ENCODE measurements around the gene KCNMA1.

The KCNMA1 gene

DNA sequence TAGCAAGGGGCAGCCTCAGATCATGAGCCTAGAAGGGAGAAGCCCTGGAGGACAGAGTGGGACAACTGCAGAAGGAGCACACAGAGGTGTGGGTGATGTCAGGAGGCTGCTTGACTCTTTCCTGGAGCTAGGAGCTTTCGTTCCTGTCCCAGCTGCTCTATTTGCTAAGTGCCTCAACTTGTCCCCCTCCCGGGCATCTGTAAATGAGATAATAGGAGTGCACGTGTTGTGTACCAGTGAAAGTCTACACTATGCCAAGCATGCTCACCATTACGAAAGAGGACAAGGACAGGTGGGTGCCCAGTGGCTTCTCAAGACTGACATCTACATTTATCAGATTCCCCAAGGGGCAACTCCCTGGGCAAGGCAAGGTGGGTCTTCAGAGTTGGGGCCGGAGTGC lies 162.7 kb downstream of the KCNMA1 start:
- no peak overlapping the region for H3K4me3 ChIP-seq (ENCODE audit: low read depth, low read length)
- no peak for DNase-seq (ENCODE audit: low read depth)
- TF ChIP-seq, protein P1, sequence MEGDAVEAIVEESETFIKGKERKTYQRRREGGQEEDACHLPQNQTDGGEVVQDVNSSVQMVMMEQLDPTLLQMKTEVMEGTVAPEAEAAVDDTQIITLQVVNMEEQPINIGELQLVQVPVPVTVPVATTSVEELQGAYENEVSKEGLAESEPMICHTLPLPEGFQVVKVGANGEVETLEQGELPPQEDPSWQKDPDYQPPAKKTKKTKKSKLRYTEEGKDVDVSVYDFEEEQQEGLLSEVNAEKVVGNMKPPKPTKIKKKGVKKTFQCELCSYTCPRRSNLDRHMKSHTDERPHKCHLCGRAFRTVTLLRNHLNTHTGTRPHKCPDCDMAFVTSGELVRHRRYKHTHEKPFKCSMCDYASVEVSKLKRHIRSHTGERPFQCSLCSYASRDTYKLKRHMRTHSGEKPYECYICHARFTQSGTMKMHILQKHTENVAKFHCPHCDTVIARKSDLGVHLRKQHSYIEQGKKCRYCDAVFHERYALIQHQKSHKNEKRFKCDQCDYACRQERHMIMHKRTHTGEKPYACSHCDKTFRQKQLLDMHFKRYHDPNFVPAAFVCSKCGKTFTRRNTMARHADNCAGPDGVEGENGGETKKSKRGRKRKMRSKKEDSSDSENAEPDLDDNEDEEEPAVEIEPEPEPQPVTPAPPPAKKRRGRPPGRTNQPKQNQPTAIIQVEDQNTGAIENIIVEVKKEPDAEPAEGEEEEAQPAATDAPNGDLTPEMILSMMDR (IDR thresholded peaks at IDR 0.05; ENCODE audit: control insufficient read depth, extremely low read depth, insufficient read depth): no peak

DNA sequence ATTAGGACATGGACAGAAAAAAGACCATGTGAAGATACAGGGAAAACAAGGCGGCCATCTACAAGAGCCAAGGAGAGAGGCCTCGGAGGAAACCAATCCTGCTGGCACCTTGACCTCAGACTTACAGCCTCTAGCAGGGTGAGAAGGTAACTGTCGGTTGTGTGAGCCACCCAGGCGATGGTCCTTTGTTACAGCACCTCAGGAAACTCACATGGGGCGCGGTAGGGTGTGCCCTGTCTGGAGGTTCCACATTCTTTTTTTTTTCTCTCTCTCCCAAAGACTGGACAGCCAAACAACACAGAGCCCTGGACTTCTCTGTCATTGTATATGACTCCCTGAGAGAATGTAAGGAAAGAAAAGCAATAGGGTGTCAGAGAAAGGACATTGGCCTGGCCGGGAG lies 163.2 kb downstream of the KCNMA1 start:
- H3K4me3 ChIP-seq (ENCODE audit: low read depth, low read length): no peak overlapping the region
- TF ChIP-seq, protein P1 (IDR thresholded peaks at IDR 0.05; ENCODE audit: control insufficient read depth, extremely low read depth, insufficient read depth): no peak
- no peak for DNase-seq (ENCODE audit: low read depth)

DNA sequence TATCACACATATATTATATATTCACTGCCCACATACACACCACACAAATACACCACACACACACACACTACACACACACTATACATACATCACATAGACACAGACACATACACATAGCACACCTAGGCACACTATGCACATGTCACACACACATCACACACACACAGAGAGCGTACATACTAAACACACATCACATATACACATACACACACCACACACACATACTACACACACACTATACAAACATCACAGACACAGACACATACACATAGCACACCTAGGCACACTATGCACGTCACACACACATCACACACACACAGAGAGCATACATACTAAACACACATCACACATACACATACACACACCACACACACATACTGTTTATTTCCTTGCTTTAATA lies 165.5 kb downstream of the KCNMA1 start:
- TF ChIP-seq, protein P1 (IDR thresholded peaks at IDR 0.05; ENCODE audit: control insufficient read depth, extremely low read depth, insufficient read depth): no peak
- DNase-seq (ENCODE audit: low read depth): no peak
- H3K4me3 ChIP-seq (ENCODE audit: low read depth, low read length): no peak overlapping the region

DNA sequence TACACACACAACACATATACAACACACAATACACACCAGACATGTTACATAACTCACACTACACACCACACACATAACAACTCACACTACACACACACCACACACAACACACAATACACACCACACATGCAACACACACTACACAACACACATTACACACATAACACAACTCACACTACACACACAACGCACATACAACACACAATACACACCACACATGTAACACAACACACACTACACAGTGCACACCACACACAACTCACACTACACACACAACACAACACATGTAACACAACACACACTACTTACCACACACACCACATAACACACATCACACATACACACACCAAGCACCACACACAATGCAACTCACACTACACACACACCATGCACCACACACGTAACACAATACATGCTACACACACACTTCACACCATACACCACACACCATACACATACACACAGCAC lies 166.5 kb downstream of the KCNMA1 start:
- TF ChIP-seq, protein P1 (IDR thresholded peaks at IDR 0.05; ENCODE audit: control insufficient read depth, extremely low read depth, insufficient read depth): no peak
- DNase-seq (ENCODE audit: low read depth): no peak
- no peak overlapping the region for H3K4me3 ChIP-seq (ENCODE audit: low read depth, low read length)

DNA sequence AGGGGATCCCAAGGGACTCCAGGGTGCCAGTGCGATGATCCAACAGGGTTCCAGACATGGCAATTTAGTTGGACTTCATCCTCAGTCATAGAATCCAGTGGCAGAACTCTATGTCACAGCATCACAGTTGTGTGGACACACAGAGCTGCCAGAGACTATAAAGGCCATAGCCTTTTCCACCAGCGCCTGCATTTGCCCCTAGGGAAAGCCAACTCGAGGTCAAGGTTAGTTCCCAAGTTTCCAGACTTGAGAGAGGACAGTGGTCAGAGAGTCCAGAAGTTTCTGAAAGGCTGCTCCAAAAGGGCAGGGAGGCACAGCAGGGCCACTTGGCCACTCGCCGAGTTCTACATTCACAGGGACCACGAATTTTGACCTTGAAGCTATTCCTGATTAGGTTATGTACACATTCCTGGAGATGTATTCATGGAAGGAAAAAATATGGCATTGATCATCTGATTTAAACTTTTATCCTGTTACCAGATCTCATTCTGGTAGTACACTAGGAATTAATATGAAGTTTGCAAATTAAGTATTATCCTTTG lies 170.1 kb downstream of the KCNMA1 start:
- no peak for DNase-seq (ENCODE audit: low read depth)
- TF ChIP-seq, protein P1 (IDR thresholded peaks at IDR 0.05; ENCODE audit: control insufficient read depth, extremely low read depth, insufficient read depth): no peak
- no peak overlapping the region for H3K4me3 ChIP-seq (ENCODE audit: low read depth, low read length)

DNA sequence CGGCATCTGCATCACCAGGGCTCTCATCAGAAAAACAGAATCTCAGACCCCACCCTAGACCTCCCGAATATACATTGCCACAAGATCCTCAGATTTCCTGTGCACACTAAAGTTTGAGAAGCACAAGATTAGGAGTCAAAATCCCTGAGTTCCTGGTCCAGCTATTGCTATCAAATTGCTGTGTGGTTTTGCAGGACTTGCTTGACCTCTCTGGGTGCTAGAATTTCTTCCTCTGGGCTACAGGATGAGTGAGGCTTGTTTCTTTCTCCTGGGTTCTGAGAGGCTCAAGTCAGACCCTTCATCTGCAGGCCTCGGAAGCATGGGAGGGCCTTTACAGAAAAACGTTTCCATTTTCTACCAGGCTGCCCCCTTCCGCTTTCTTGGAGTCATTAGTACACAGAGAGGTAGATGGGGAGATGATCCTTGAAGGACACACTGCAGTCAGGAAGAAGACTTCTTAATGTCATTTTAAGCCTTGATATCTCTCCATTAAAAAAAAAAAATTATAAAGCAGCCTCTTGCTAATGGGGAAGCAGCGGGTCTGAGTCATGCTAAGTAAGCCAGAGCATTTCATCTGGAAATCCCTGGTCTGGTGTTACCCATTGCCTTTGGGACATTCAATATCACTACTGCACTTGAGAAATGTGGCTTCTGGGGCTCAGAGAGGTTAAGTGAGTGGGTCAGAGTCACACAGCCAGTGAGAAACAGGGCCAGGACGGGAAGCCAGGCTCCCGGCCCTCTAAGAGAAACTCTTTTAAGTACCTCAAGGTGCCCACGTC lies 173.5 kb downstream of the KCNMA1 start:
- no peak for DNase-seq (ENCODE audit: low read depth)
- no peak overlapping the region for H3K4me3 ChIP-seq (ENCODE audit: low read depth, low read length)
- TF ChIP-seq, protein P1 (IDR thresholded peaks at IDR 0.05; ENCODE audit: control insufficient read depth, extremely low read depth, insufficient read depth): no peak

Data from LNCaP clone FGC (cell line).